Effector memory CD8-positive, alpha-beta T cell (primary cell): Measurements from ENCODE around the gene CCNJ.
"Not testable (repeated sequence)": the region's sequence is repeated elsewhere in the genome, so short reads cannot be mapped to it uniquely, and the experiment has no call there.

Experiments
- ATAC-seq: fragments of 150-1000 bp; cut with Tn5 transposase; replicated peaks from 2 replicates; pipeline ENCODE4 v1.10.0; 2021; ENCODE audit warnings: mild to moderate bottlenecking, moderate library complexity
- DNase-seq, 3 experiments: peaks; one replicate each; pipeline ENCODE4 v3.0.0; 2021
- H3K27ac Mint-ChIP-seq, 2 donors: one replicate each; pipeline ENCODE4 v1.8.0; 2022; ENCODE audit warnings: mild to moderate bottlenecking in 2 of 2, mixed read lengths in 2 of 2, moderate library complexity in 2 of 2
- H3K27me3 Mint-ChIP-seq, 2 donors: one replicate each; pipeline ENCODE4 v1.8.0; 2022; ENCODE audit warnings: mixed read lengths in 2 of 2
- H3K36me3 Mint-ChIP-seq: one replicate; pipeline ENCODE4 v1.8.0; 2022; ENCODE audit warnings: mild to moderate bottlenecking, moderate library complexity, mixed read lengths; ENCODE audit not compliant: insufficient read depth
- H3K4me1 Mint-ChIP-seq, 2 donors: one replicate each; pipeline ENCODE4 v1.8.0; 2022; ENCODE audit warnings: low read depth in 2 of 2, mixed read lengths in 2 of 2
- H3K4me3 Mint-ChIP-seq, 2 donors: one replicate each; pipeline ENCODE4 v1.8.0; 2022; ENCODE audit warnings: mild to moderate bottlenecking in 2 of 2, mixed read lengths in 2 of 2, moderate library complexity in 2 of 2
- H3K9me3 Mint-ChIP-seq, 2 donors: one replicate each; pipeline ENCODE4 v1.8.0; 2022; ENCODE audit warnings: mixed read lengths in 2 of 2

The CCNJ gene

GRCh38 chr10:96043893-96044715 is 721 bp downstream of the CCNJ start:
- H3K9me3 Mint-ChIP-seq, result no peaks in the 10 kb centered on the region
- ATAC-seq (peak; percentile 45), DNase-seq (peak in 2 of 3 experiments; percentile 37 to 40)
- H3K36me3 Mint-ChIP-seq, result peaks cover 12% of the 10 kb centered on the region
- H3K27ac Mint-ChIP-seq, result peak overlapping the region; percentile 82 to 93
- H3K27me3 Mint-ChIP-seq, result peaks cover under 1 to 2% of the 10 kb centered on the region in 2 donors
- peaks cover 21 to 53% of the 10 kb centered on the region in 2 donors for H3K4me1 Mint-ChIP-seq
- peak overlapping the region; percentile 92 to 97 for H3K4me3 Mint-ChIP-seq

GRCh38 chr10:96044736-96045135 is 1.4 kb downstream of the CCNJ start:
- Mint-ChIP-seq H3K4me1 (peaks cover 22 to 53% of the 10 kb centered on the region in 2 donors), H3K9me3 (no peaks in the 10 kb centered on the region), H3K27me3 (no peaks in the 10 kb centered on the region), H3K36me3 (peaks cover 18% of the 10 kb centered on the region), H3K27ac (peak overlapping the region; percentile 82 to 93), H3K4me3 (peak overlapping the region; percentile 92 to 97)
- DNase-seq, result no peak
- ATAC-seq, result no peak

- H3K27ac Mint-ChIP-seq, result no peak overlapping the region
- H3K4me3 Mint-ChIP-seq, result no peak overlapping the region
- peaks cover 24 to 53% of the 10 kb centered on the region in 2 donors for H3K4me1 Mint-ChIP-seq
- H3K27me3 Mint-ChIP-seq, result no peaks in the 10 kb centered on the region
- H3K36me3 Mint-ChIP-seq, result peaks cover 18% of the 10 kb centered on the region
- ATAC-seq, result no peak
- H3K9me3 Mint-ChIP-seq, result no peaks in the 10 kb centered on the region
- DNase-seq, result no peak
Observed at GRCh38 chr10:96046546-96046945, 3.2 kb downstream of the CCNJ start.

GRCh38 chr10:96047004-96047649 is 3.7 kb downstream of the CCNJ start:
- Mint-ChIP-seq H3K27me3 (no peaks in the 10 kb centered on the region), H3K27ac (no peak overlapping the region), H3K36me3 (peaks cover 18% of the 10 kb centered on the region), H3K4me3 (no peak overlapping the region), H3K4me1 (peaks cover 28 to 53% of the 10 kb centered on the region in 2 donors), H3K9me3 (no peaks in the 10 kb centered on the region)
- no peak for ATAC-seq
- DNase-seq, result no peak

GRCh38 chr10:96047925-96048324 is 4.5 kb downstream of the CCNJ start:
- Mint-ChIP-seq H3K4me1 (peaks cover 25 to 52% of the 10 kb centered on the region in 2 donors), H3K36me3 (peaks cover 12% of the 10 kb centered on the region)

DNA sequence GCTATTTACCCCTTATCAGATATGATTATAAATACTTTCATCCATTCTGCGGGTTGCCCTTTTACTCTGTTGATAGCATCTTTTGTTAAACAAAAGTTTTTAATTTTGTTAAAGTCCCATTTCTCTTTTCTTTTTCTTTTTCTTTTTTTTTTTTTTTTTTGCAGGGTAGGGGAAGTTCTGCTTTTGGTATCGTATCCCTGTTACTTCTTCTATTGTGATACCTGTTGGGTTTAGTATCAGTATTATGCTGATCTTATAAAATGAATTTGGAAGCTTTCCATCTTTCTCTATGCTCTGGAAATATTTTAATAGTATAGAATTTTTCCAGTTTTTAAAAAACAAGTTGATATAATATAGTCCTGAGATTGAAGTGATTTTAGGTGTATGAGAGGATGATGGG is 6.0 kb downstream of the CCNJ start:
- peaks cover 6% of the 10 kb centered on the region for H3K36me3 Mint-ChIP-seq

More at GRCh38 chr10:96047925-96048324, 4.5 kb downstream of the CCNJ start:
- H3K9me3 Mint-ChIP-seq, ATAC-seq, H3K4me3 Mint-ChIP-seq, H3K27me3 Mint-ChIP-seq, H3K27ac Mint-ChIP-seq, DNase-seq: not testable (repeated sequence)

DNA sequence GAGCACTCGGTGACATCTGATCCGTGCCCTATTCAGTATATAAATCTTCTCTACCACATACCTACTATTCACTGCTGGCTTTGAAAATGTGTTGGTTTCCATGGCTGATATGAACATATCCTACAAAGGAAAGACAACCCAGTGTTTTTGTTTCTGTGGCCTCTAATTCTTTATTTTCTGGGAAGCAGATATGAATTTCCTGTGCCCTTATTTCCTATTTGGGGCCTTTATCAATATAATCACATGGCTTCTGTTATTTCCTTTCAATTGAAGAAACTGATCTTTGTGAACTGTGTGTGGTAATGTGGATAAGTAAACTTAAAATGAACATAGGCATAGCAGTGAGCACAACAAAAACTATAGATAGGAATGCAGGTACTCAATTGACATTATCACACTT is 10.6 kb downstream of the CCNJ start:
- ATAC-seq (no peak), DNase-seq (no peak)
- peaks cover 7 to 8% of the 10 kb centered on the region in 2 donors for H3K4me1 Mint-ChIP-seq
- no peak overlapping the region for H3K4me3 Mint-ChIP-seq
- H3K9me3 Mint-ChIP-seq, result no peaks in the 10 kb centered on the region
- no peaks in the 10 kb centered on the region for H3K27me3 Mint-ChIP-seq
- H3K36me3 Mint-ChIP-seq, result peaks cover 41% of the 10 kb centered on the region
- no peak overlapping the region for H3K27ac Mint-ChIP-seq

More for the DNA sequence above, 6.0 kb downstream of the CCNJ start:
- Mint-ChIP-seq H3K27ac (peak overlapping the region in 1 of 2 donors; percentile 13), H3K4me3 (no peak overlapping the region), H3K4me1 (peaks cover 22 to 50% of the 10 kb centered on the region in 2 donors), H3K27me3 (no peaks in the 10 kb centered on the region), H3K9me3 (no peaks in the 10 kb centered on the region)
- ATAC-seq (no peak), DNase-seq (no peak)

- DNase-seq (no peak), ATAC-seq (no peak)
- Mint-ChIP-seq H3K36me3 (peaks cover 38% of the 10 kb centered on the region), H3K27me3 (no peaks in the 10 kb centered on the region), H3K4me3 (no peak overlapping the region), H3K4me1 (peaks cover 1 to 7% of the 10 kb centered on the region in 2 donors), H3K27ac (no peak overlapping the region), H3K9me3 (no peaks in the 10 kb centered on the region)
Observed at GRCh38 chr10:96056787-96057186, 13.4 kb downstream of the CCNJ start.

DNA sequence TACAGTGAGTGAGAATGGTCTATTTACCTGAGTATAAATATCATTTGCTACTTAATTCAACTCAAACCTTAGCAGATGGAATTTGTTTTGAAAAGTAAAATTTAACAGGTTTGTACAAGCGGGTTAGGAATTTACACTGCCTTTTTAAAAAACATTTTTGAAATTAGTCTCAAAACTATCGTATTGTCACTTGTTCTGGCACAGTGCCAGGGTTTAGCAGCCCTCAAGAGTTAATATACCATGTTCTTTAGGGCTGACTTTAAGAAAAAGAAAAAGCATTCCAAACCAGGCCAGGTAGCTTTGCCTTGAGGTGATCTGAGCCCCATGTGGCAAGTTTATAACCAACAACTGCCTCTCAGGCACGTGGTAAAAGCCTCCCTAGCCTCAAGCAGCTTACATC is 17.8 kb downstream of the CCNJ start:
- Mint-ChIP-seq H3K4me3 (no peak overlapping the region), H3K36me3 (peaks cover 30% of the 10 kb centered on the region), H3K27me3 (no peaks in the 10 kb centered on the region), H3K4me1 (no peaks in the 10 kb centered on the region), H3K9me3 (no peaks in the 10 kb centered on the region), H3K27ac (no peak overlapping the region)
- DNase-seq (no peak), ATAC-seq (no peak)

DNA sequence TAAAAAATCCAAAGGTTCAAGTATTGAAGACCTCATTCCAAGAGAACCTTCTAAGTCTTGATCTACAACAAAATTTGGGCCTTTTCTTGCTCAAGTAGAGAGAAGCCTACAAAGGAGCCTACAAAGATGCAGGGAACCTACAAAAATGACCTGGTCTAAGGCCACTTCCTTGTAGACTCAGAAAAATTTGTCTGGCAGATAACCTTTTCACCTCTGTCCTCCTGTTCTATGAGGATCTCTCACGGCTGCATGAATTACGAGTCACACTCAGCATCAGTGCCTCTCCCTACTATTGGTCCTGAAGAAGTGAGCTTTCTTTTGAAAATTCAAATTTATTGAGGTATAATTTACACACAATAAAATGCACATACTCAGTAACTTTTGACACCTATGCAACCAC is 29.3 kb downstream of the CCNJ start:
- H3K36me3 Mint-ChIP-seq, result peaks cover 3% of the 10 kb centered on the region
- DNase-seq (no peak), ATAC-seq (no peak)
- no peak overlapping the region for H3K27ac Mint-ChIP-seq
- H3K4me1 Mint-ChIP-seq, result peaks cover 7 to 8% of the 10 kb centered on the region in 2 donors
- no peaks in the 10 kb centered on the region for H3K27me3 Mint-ChIP-seq
- no peak overlapping the region for H3K4me3 Mint-ChIP-seq
- no peaks in the 10 kb centered on the region for H3K9me3 Mint-ChIP-seq

- H3K4me3 Mint-ChIP-seq, result no peak overlapping the region
- DNase-seq (no peak), ATAC-seq (peak; percentile 85)
- peaks cover 7 to 8% of the 10 kb centered on the region in 2 donors for H3K4me1 Mint-ChIP-seq
- H3K36me3 Mint-ChIP-seq, result peaks cover 3% of the 10 kb centered on the region
- no peaks in the 10 kb centered on the region for H3K27me3 Mint-ChIP-seq
- H3K9me3 Mint-ChIP-seq, result no peaks in the 10 kb centered on the region
- H3K27ac Mint-ChIP-seq, result peak overlapping the region in 1 of 2 donors; percentile 30
Observed at GRCh38 chr10:96073722-96074121, 30.3 kb downstream of the CCNJ start.

DNA sequence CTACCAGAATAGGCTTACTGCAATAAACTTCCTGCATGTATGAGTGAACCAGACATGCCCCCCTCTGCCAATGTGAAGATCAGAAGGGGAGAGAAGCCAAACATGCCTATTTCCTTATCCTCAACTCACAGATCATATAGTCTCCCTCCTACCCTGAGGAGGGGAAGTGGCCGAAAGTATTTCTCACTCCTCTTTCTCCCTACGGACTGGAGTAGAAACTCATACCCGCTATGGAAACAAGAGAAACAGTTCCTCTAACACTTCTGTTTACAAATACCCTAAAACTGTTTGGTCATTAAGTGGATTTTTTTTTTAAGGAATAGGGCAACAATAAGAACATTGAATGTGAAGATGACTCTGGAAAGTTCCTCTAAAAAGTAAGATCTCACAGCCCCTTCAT is 31.4 kb downstream of the CCNJ start:
- Mint-ChIP-seq H3K27ac (no peak overlapping the region), H3K4me3 (no peak overlapping the region), H3K9me3 (no peaks in the 10 kb centered on the region), H3K27me3 (no peaks in the 10 kb centered on the region), H3K36me3 (no peaks in the 10 kb centered on the region), H3K4me1 (peaks cover 7 to 8% of the 10 kb centered on the region in 2 donors)
- DNase-seq (no peak), ATAC-seq (no peak)

GRCh38 chr10:96075977-96076376 is 32.6 kb downstream of the CCNJ start:
- no peaks in the 10 kb centered on the region for H3K36me3 Mint-ChIP-seq
- no peak overlapping the region for H3K4me3 Mint-ChIP-seq
- peaks cover 7 to 8% of the 10 kb centered on the region in 2 donors for H3K4me1 Mint-ChIP-seq
- H3K9me3 Mint-ChIP-seq, result no peaks in the 10 kb centered on the region
- no peak overlapping the region for H3K27ac Mint-ChIP-seq
- H3K27me3 Mint-ChIP-seq, result no peaks in the 10 kb centered on the region
- no peak for ATAC-seq
- DNase-seq, result no peak

DNA sequence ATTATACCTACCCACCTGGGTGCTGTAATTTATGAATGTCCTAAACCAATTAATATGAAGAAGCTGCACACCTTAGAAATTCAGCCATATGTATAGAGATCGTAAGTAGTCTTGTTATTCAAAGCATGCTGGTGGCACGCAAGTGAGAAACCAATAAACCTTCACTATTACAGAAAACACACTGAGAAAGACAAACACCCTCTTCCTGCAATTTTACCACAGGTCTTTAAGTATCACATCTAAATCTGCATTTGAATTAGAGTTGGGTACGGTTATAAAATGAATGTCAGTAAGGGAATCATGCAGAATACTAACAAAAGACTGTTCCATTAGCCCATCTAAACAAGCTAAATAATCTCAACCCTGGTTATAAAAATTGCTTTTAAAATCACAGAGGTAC is 33.8 kb downstream of the CCNJ start:
- Mint-ChIP-seq H3K4me3 (no peak overlapping the region), H3K36me3 (no peaks in the 10 kb centered on the region), H3K27ac (no peak overlapping the region), H3K4me1 (peaks cover 7 to 8% of the 10 kb centered on the region in 2 donors), H3K9me3 (no peaks in the 10 kb centered on the region), H3K27me3 (no peaks in the 10 kb centered on the region)
- no peak for ATAC-seq
- no peak for DNase-seq
